HG03196 (cell line): ENCODE data around the gene SLC25A11.
"Not testable (repeated sequence)": the region's sequence is repeated elsewhere in the genome, so short reads cannot be mapped to it uniquely, and the experiment has no call there.

Source experiments
- ATAC-seq: cut with Tn5 transposase; IDR thresholded peaks from one replicate; pipeline ENCODE4 v1.9.1; 2021; ENCODE audit not compliant: unreplicated experiment

Gene SLC25A11

GRCh38 chr17:4920351-4921048 lies 19.3 kb downstream of the SLC25A11 start:
- no peak for ATAC-seq

- no peak for ATAC-seq
Observed at GRCh38 chr17:4919511-4920047, 20.3 kb downstream of the SLC25A11 start.

GRCh38 chr17:4914551-4914950 lies 25.3 kb downstream of the SLC25A11 start:
- not testable (repeated sequence) for ATAC-seq

GRCh38 chr17:4913994-4914393 lies 25.9 kb downstream of the SLC25A11 start:
- ATAC-seq = no peak

GRCh38 chr17:4908711-4909496 lies 30.9 kb downstream of the SLC25A11 start:
- no peak for ATAC-seq

- no peak for ATAC-seq
Observed at GRCh38 chr17:4908301-4908700, 31.5 kb downstream of the SLC25A11 start.

GRCh38 chr17:4906642-4907041 lies 33.2 kb downstream of the SLC25A11 start:
- ATAC-seq = not testable (repeated sequence)

GRCh38 chr17:4903051-4903818 lies 36.6 kb downstream of the SLC25A11 start, which contains the start of gene CHRNE:
TSS of gene CHRNE (minus strand) at chr17:4903098. CDS start at chr17:4903063, 35 bp downstream.
- no peak for ATAC-seq

- ATAC-seq = no peak
Observed at GRCh38 chr17:4902540-4902939, 37.3 kb downstream of the SLC25A11 start.

GRCh38 chr17:4901648-4902344 lies 38.0 kb downstream of the SLC25A11 start:
- no peak for ATAC-seq

GRCh38 chr17:4901108-4901647 lies 38.7 kb downstream of the SLC25A11 start:
- ATAC-seq = no peak

GRCh38 chr17:4900231-4901107 lies 39.4 kb downstream of the SLC25A11 start:
- no peak for ATAC-seq

- no peak for ATAC-seq
Observed at GRCh38 chr17:4899341-4900230, 40.3 kb downstream of the SLC25A11 start, which contains the start of gene C17orf107. TSS of gene C17orf107 (plus strand) at chr17:4899536. CDS start at chr17:4899763, 227 bp downstream.

GRCh38 chr17:4898927-4899326 lies 40.9 kb downstream of the SLC25A11 start:
- no peak for ATAC-seq

GRCh38 chr17:4898351-4898750 lies 41.5 kb downstream of the SLC25A11 start:
- no peak for ATAC-seq

- ATAC-seq = no peak
Observed at GRCh38 chr17:4897785-4898184, 42.1 kb downstream of the SLC25A11 start.

- ATAC-seq = no peak
Observed at GRCh38 chr17:4897198-4897687, 42.6 kb downstream of the SLC25A11 start.
